HepG2 (cell line): Measurements from ENCODE around the gene PKIB. TPM values are rescaled to one million over a fixed set of nuclear protein-coding genes. Genes with fewer than 3 reads are reported as not detected.

Experiments used
- ATAC-seq: fragments of 200-7000 bp; cut with Tn5 transposase; 3 replicates; pipeline ENCODE4 v1.9.1; 2020; ENCODE audit warnings: mild to moderate bottlenecking, moderate library complexity
- BruUV-seq: library from RNA; stranded (reverse); fragments of 400-500 nt; replicated peaks from 2 replicates; lab custom pipeline; 2021; lab: Mats Ljungman, UMichigan
- CTCF ChIA-PET: fragments of 300-600 bp; formaldehyde crosslinking; extraction: SDS; loops from one replicate; lab custom pipeline; 2021; ENCODE audit warnings: low total read pairs, inconsistent platforms, low intra/inter-chr PET ratio; lab: Yijun Ruan, JAX
- POLR2A ChIA-PET: fragments of 350-600 bp; sonication (Branson Sonifier 250); formaldehyde crosslinking; loops from one replicate; lab custom pipeline; 2020; ENCODE audit warnings: antibody characterized with exemption, inconsistent platforms; lab: Yijun Ruan, JAX
- DNase-seq: peaks from one replicate; pipeline ENCODE4 v3.0.0-alpha.2; 2015; ENCODE audit warnings: low spot score
- FAIRE-seq: peaks from 3 replicates; lab custom pipeline; 2011; peaks lifted over from hg19 to GRCh38; lab: Jason Lieb, UNC
- H2AFZ ChIP-seq: one replicate; pipeline ENCODE4 v1.6.1; 2011; ENCODE audit warnings: low read length, inconsistent platforms
- H3K27ac ChIP-seq: fragments of 300-600 bp; 3 replicates; pipeline ENCODE4 v1.8.0; 2011; ENCODE audit warnings: mixed run types, mild to moderate bottlenecking, mixed read lengths, low read length, inconsistent platforms; ENCODE audit not compliant: insufficient read depth; ENCODE audit errors: extremely low read length
- H3K27me3 ChIP-seq, 2 experiments: fragments of 200-600 bp in 1 of 2; 2 replicates in 1 of 2; 3 replicates in 1 of 2; pipeline versions ENCODE4 v1.6.0 to v1.8.0; 2011; ENCODE audit warnings: low read length in 2 of 2, mild to moderate bottlenecking in 2 of 2, moderate library complexity in 2 of 2, inconsistent platforms in 1 of 2; ENCODE audit not compliant: insufficient read depth in 2 of 2, control insufficient read depth in 1 of 2
- H3K36me3 ChIP-seq, 2 experiments: fragments of 200-600 bp in 1 of 2; replicated peaks in 1 of 2; 2 replicates in 1 of 2; 3 replicates in 1 of 2; pipeline versions ENCODE4 v1.5.1 to v1.8.0; 2011; ENCODE audit warnings: low read length in 2 of 2, inconsistent platforms in 1 of 2; ENCODE audit not compliant: insufficient read depth in 2 of 2, control insufficient read depth in 1 of 2
- H3K4me1 ChIP-seq: 2 replicates; pipeline ENCODE4 v1.5.1; 2012; ENCODE audit warnings: low read length, inconsistent platforms; ENCODE audit not compliant: insufficient read depth
- H3K4me2 ChIP-seq: 2 replicates; pipeline ENCODE4 v1.6.0; 2011; ENCODE audit warnings: low read depth, low read length, inconsistent platforms
- H3K4me3 ChIP-seq, 3 experiments: fragments of 200-600 bp in 1 of 3; sonication (generic), shearing (Covaris generic) in 1 of 3; replicated peaks in 1 of 3; 2 replicates each; pipeline ENCODE4 v1.5.1; 2011 to 2016; ENCODE audit warnings: low read length in 3 of 3, inconsistent platforms in 2 of 3, low read depth in 2 of 3, mild to moderate bottlenecking in 2 of 3, control low read depth in 1 of 3, mixed read lengths in 1 of 3; ENCODE audit not compliant: insufficient read depth in 1 of 3
- H3K79me2 ChIP-seq: one replicate; pipeline ENCODE4 v1.6.1; 2011; ENCODE audit warnings: low read length, inconsistent platforms; ENCODE audit not compliant: insufficient read depth
- H3K9ac ChIP-seq: 2 replicates; pipeline ENCODE4 v1.6.0; 2011; ENCODE audit warnings: mild to moderate bottlenecking, low read depth, low read length, inconsistent platforms; ENCODE audit not compliant: insufficient read depth
- H3K9me3 ChIP-seq: 2 replicates; pipeline ENCODE4 v1.5.1; 2012; ENCODE audit warnings: mild to moderate bottlenecking, low read length
- H4K20me1 ChIP-seq: 2 replicates; pipeline ENCODE4 v1.6.0; 2011; ENCODE audit warnings: inconsistent platforms, mild to moderate bottlenecking, low read length, moderate library complexity; ENCODE audit not compliant: insufficient read depth
- CENPT ChIP-seq: sonication (generic); formaldehyde crosslinking; IDR thresholded peaks from 2 replicates; pipeline ENCODE4 v1.8.0; 2022; ENCODE audit warnings: low read depth, mild to moderate bottlenecking, moderate library complexity, missing genetic modification reagents
- FLYWCH1 ChIP-seq: sonication (generic); formaldehyde crosslinking; IDR thresholded peaks from 2 replicates; pipeline ENCODE4 v1.8.1; 2023; ENCODE audit warnings: mild to moderate bottlenecking, missing genetic modification reagents
- GZF1 ChIP-seq: sonication (generic); formaldehyde crosslinking; IDR thresholded peaks from 2 replicates; pipeline ENCODE4 v1.5.1; 2020; ENCODE audit warnings: mild to moderate bottlenecking, missing genetic modification reagents
- MEIS1 ChIP-seq: sonication (generic); formaldehyde crosslinking; IDR thresholded peaks from 2 replicates; pipeline ENCODE4 v1.9.0; 2021; ENCODE audit warnings: mild to moderate bottlenecking, missing genetic modification reagents, moderate library complexity, borderline replicate concordance
- NFATC3 ChIP-seq: sonication (generic); formaldehyde crosslinking; IDR thresholded peaks from 2 replicates; pipeline ENCODE4 v1.5.1; 2020; ENCODE audit warnings: mild to moderate bottlenecking, missing genetic modification reagents
- PHF8 ChIP-seq: sonication (generic); formaldehyde crosslinking; IDR thresholded peaks from 2 replicates; pipeline ENCODE4 v1.5.0; 2020; ENCODE audit warnings: missing genetic modification reagents
- PLRG1 ChIP-seq: fragments of 450-650 bp; conservative IDR thresholded peaks from 2 replicates; pipeline ENCODE4 v1.6.1; 2016
- ZBTB44 ChIP-seq: sonication (generic); formaldehyde crosslinking; IDR thresholded peaks from 2 replicates; pipeline ENCODE4 v1.4.0; 2020; ENCODE audit warnings: missing genetic modification reagents
- ZBTB7A ChIP-seq: sonication (generic); formaldehyde crosslinking; IDR thresholded peaks from 2 replicates; pipeline ENCODE4 v1.8.0; 2022; ENCODE audit warnings: mild to moderate bottlenecking, missing genetic modification reagents
- ZFAT ChIP-seq: sonication (generic); formaldehyde crosslinking; conservative IDR thresholded peaks from 2 replicates; pipeline ENCODE4 v1.8.1; 2023; ENCODE audit warnings: missing genetic modification reagents, inconsistent platforms
- ZFX ChIP-seq: sonication (generic); formaldehyde crosslinking; IDR thresholded peaks from 2 replicates; pipeline ENCODE4 v1.4.0; 2020; ENCODE audit warnings: mild to moderate bottlenecking, low read depth, missing genetic modification reagents, moderate library complexity
- WGBS: methylation state at CpG from one replicate; pipeline ENCODE4 v1.1.6; 2017; ENCODE audit warnings: low lambda C conversion rate; 5-methylcytosine and 5-hydroxymethylcytosine counted together
- in situ Hi-C: cut with HindIII; loops from 2 replicates; pipeline ENCODE4 v1.10.0; 2017; ENCODE audit warnings: low pct_unique_long_range_greater_than_20kb; ENCODE audit not compliant: extremely low pct_ligation_motif_present
- intact Hi-C: fragments of 100-400 bp; cut with micrococcal nuclease; formaldehyde crosslinking; loops from one replicate; pipeline ENCODE4 v1.10.0; 2022; ENCODE audit not compliant: unreplicated experiment
- polyA plus RNA-seq, 8 experiments: library from polyadenylated mRNA; depleted of rRNA in 3 of 8; stranded (reverse) in 7 of 8; unstranded in 1 of 8; fragments of >200 nt; fragmentation: Illumina TruSeq in 4 of 8; extraction: Trizol in 4 of 8; gene quantifications; 2 replicates each; pipeline versions ENCODE4 v1.2.1 to v1.2.3, GENCODE V29; 2011 to 2016; ENCODE audit warnings: low read depth in 4 of 8, missing spikeins in 1 of 8, mixed read lengths in 1 of 8; ENCODE audit not compliant: insufficient read depth in 1 of 8
- total RNA-seq, 5 experiments: library from RNA; depleted of rRNA; stranded (reverse); fragments of >200 nt; fragmentation: Illumina TruSeq; extraction: Trizol; gene quantifications; 2 replicates each; pipeline ENCODE4 v1.2.3, GENCODE V29; 2016; ENCODE audit warnings: low read depth in 1 of 5
- TF ChIP-seq, protein P1 (sequence below): sonication (generic); formaldehyde crosslinking; IDR thresholded peaks from 2 replicates; pipeline ENCODE4 v1.8.0; 2022; ENCODE audit warnings: missing genetic modification reagents, low read depth, mild to moderate bottlenecking, borderline replicate concordance
- TF ChIP-seq, protein P2 (sequence below): IDR thresholded peaks from 2 replicates; pipeline ENCODE4 v1.6.1; 2016; ENCODE audit warnings: missing genetic modification reagents, missing compliant biosample characterization
- TF ChIP-seq, protein P3 (sequence below): sonication (generic); formaldehyde crosslinking; IDR thresholded peaks from 2 replicates; pipeline ENCODE4 v1.5.0; 2020; ENCODE audit warnings: mild to moderate bottlenecking, missing genetic modification reagents, borderline replicate concordance
- TF ChIP-seq, protein P4 (sequence below), 2 experiments: IDR thresholded peaks; 2 replicates each; pipeline ENCODE4 v1.6.1; 2011 to 2012; ENCODE audit warnings: low read length in 2 of 2, borderline replicate concordance in 1 of 2, low read depth in 1 of 2, mild to moderate bottlenecking in 1 of 2, moderate library complexity in 1 of 2

PKIB gene
- total and polyA plus RNA-seq, 2 of the 13 experiments (the other 11 are each of a cell fraction or from before 2014, with no cell fraction given), result 1.4 to 1.5 TPM

DNA sequence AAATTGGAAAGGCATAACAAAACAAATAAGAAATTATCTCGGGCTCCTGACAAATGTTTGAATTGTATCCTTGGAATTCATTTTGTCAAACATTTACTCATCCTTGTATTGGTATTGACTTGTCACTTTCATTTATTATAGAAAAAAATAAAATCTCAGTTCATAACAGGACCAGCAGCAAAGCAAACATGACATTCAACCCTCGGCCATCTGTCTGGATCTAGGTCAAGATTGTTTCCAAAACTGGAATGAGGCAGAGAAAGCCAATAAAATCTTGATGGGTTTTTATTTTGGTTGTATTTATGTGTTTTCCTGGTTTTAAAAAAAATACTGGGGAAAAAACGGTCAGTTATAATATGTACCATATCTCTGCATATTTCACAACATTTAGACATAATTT is 126.4 kb downstream of the PKIB start:
- intact Hi-C loops, result no loop called here
- Histone ChIP-seq H3K27ac (no peak overlapping the region), H3K4me1 (no peaks in the 10 kb centered on the region), H3K79me2 (no peaks in the 10 kb centered on the region), H3K9me3 (peaks cover 7% of the 10 kb centered on the region; the same call in 1 of the 2 replicates), H3K4me3 (no peak overlapping the region), H4K20me1 (no peaks in the 10 kb centered on the region), H2AFZ (no peak overlapping the region), H3K9ac (no peak overlapping the region), H3K4me2 (no peak overlapping the region), H3K27me3 (peaks cover 0 to 11% of the 10 kb centered on the region in 2 experiments; a peak in 2 of 5 replicates), H3K36me3 (no peaks in the 10 kb centered on the region)
- POLR2A ChIA-PET, result no interaction called here
- BruUV-seq, result no TSS peak
- FAIRE-seq, result no peak
- ATAC-seq, result no peak
- DNase-seq, result no peak
- CTCF ChIA-PET, result no interaction called here
- in situ Hi-C loops, result loop anchor here (25.0 kb wide), 1 partner anchor 576 kb away; no protein-coding TSS in a partner anchor
- WGBS, result under 1% methylated on average over 3 of the region's 3 CpGs
- TF ChIP-seq ZBTB44 (CRISPR knock-in tag) (no peak), ZFAT (no peak), ZFX (no peak), NFATC3 (CRISPR knock-in tag) (no peak), ZBTB7A (no peak), MEIS1 (no peak), PLRG1 (no peak), GZF1 (CRISPR knock-in tag) (no peak), PHF8 (no peak), FLYWCH1 (no peak), CENPT (no peak)
- TF ChIP-seq, protein P1, sequence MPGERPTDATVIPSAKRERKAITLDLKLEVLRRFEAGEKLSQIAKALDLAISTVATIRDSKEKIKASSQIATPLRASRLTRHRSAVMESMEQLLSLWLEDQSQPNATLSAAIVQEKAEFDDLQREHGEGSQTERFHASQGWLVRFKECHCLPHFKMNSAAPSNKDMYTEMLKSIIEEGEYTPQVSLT, result no peak
- TF ChIP-seq, protein P2, sequence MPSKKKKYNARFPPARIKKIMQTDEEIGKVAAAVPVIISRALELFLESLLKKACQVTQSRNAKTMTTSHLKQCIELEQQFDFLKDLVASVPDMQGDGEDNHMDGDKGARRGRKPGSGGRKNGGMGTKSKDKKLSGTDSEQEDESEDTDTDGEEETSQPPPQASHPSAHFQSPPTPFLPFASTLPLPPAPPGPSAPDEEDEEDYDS, result no peak
- TF ChIP-seq, protein P3, sequence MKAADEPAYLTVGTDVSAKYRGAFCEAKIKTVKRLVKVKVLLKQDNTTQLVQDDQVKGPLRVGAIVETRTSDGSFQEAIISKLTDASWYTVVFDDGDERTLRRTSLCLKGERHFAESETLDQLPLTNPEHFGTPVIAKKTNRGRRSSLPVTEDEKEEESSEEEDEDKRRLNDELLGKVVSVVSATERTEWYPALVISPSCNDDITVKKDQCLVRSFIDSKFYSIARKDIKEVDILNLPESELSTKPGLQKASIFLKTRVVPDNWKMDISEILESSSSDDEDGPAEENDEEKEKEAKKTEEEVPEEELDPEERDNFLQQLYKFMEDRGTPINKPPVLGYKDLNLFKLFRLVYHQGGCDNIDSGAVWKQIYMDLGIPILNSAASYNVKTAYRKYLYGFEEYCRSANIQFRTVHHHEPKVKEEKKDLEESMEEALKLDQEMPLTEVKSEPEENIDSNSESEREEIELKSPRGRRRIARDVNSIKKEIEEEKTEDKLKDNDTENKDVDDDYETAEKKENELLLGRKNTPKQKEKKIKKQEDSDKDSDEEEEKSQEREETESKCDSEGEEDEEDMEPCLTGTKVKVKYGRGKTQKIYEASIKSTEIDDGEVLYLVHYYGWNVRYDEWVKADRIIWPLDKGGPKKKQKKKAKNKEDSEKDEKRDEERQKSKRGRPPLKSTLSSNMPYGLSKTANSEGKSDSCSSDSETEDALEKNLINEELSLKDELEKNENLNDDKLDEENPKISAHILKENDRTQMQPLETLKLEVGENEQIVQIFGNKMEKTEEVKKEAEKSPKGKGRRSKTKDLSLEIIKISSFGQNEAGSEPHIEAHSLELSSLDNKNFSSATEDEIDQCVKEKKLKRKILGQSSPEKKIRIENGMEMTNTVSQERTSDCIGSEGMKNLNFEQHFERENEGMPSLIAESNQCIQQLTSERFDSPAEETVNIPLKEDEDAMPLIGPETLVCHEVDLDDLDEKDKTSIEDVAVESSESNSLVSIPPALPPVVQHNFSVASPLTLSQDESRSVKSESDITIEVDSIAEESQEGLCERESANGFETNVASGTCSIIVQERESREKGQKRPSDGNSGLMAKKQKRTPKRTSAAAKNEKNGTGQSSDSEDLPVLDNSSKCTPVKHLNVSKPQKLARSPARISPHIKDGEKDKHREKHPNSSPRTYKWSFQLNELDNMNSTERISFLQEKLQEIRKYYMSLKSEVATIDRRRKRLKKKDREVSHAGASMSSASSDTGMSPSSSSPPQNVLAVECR (CRISPR knock-in tag), result no peak
- TF ChIP-seq, protein P4, sequence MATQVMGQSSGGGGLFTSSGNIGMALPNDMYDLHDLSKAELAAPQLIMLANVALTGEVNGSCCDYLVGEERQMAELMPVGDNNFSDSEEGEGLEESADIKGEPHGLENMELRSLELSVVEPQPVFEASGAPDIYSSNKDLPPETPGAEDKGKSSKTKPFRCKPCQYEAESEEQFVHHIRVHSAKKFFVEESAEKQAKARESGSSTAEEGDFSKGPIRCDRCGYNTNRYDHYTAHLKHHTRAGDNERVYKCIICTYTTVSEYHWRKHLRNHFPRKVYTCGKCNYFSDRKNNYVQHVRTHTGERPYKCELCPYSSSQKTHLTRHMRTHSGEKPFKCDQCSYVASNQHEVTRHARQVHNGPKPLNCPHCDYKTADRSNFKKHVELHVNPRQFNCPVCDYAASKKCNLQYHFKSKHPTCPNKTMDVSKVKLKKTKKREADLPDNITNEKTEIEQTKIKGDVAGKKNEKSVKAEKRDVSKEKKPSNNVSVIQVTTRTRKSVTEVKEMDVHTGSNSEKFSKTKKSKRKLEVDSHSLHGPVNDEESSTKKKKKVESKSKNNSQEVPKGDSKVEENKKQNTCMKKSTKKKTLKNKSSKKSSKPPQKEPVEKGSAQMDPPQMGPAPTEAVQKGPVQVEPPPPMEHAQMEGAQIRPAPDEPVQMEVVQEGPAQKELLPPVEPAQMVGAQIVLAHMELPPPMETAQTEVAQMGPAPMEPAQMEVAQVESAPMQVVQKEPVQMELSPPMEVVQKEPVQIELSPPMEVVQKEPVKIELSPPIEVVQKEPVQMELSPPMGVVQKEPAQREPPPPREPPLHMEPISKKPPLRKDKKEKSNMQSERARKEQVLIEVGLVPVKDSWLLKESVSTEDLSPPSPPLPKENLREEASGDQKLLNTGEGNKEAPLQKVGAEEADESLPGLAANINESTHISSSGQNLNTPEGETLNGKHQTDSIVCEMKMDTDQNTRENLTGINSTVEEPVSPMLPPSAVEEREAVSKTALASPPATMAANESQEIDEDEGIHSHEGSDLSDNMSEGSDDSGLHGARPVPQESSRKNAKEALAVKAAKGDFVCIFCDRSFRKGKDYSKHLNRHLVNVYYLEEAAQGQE (IDR thresholded peaks at IDR 0.05; ENCODE audit: borderline replicate concordance in 1 of 2, low read depth in 1 of 2, low read length in 2 of 2), result no peak
